ENCODE data around the gene SETX.

SETX gene

DNA sequence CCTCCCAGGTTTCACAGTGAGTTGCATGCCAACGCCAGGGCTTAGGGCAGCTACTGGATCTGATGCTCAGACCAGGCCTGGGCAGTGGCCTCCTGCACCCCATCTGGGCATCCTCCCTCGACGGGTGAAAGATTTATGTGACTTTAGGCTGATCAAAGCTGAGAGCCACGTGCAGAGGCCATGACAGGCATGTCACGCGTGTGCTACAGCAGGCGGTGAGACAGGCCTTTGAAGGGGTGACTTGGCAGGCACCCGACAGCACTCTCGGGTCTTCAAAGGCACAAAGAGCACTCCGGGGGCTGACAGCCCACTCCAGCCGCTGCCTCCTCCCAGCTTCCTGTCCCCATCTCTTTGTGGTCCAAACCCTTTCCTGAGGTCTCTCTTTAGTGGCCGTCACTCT lies 126.7 kb downstream of the SETX start:
- no peak for ATAC-seq

DNA sequence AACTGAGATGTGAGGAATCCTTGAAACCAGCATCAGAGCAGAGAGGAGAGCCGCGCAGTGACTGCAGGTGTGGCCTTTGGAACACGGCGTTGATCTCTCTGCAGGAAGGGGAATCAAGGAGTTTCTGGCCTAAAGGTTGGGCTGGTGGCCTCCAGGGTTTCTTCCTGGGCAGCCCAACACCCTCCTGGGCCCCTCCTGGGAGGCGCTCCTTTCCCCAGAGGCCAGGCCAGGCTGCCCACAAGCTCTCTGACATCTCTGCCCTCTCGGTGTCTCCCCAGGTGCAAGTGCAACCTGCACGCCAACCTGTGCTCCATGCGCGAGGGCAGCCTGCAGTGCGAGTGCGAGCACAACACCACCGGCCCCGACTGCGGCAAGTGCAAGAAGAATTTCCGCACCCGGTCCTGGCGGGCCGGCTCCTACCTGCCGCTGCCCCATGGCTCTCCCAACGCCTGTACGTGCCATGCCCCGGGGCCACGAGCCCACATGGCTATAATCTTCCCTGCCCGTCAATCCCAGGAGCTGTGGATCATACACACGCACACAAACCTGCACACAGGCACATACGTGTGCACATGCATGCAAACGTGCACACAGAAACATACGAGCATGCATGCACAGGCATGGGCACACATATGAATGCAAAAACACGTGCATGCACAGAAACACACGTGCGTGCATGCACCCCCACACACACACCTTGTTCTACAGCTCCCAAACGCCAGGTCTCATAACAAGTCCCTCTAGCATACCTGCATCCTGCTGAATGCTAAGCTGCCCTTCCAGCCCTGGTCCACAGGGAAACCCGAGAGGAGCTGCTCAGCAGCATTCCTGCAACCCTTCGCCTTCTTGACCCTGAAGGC lies 128.0 kb downstream of the SETX start:
- ATAC-seq: no peak
- TF ChIP-seq SNAI2 (CRISPR knock-in tag; IDR thresholded peaks at IDR 0.05) (no peak), BACH2 (CRISPR knock-in tag; IDR thresholded peaks at IDR 0.05; ENCODE audit: borderline replicate concordance) (no peak), ISL1 (CRISPR knock-in tag; IDR thresholded peaks at IDR 0.05) (no peak), ZNF70 (CRISPR knock-in tag; IDR thresholded peaks at IDR 0.05) (no peak), TCF4 (CRISPR knock-in tag; IDR thresholded peaks at IDR 0.05; ENCODE audit: borderline replicate concordance) (no peak), ZFP30 (CRISPR knock-in tag; IDR thresholded peaks at IDR 0.05) (no peak), ARNTL (CRISPR knock-in tag; IDR thresholded peaks at IDR 0.05; ENCODE audit: borderline replicate concordance, low read depth) (no peak), GLIS3 (CRISPR knock-in tag; IDR thresholded peaks at IDR 0.05) (no peak), ESRRG (CRISPR knock-in tag; IDR thresholded peaks at IDR 0.05) (no peak)

More for the DNA sequence above, 126.7 kb downstream of the SETX start:
- TF ChIP-seq, protein P1, sequence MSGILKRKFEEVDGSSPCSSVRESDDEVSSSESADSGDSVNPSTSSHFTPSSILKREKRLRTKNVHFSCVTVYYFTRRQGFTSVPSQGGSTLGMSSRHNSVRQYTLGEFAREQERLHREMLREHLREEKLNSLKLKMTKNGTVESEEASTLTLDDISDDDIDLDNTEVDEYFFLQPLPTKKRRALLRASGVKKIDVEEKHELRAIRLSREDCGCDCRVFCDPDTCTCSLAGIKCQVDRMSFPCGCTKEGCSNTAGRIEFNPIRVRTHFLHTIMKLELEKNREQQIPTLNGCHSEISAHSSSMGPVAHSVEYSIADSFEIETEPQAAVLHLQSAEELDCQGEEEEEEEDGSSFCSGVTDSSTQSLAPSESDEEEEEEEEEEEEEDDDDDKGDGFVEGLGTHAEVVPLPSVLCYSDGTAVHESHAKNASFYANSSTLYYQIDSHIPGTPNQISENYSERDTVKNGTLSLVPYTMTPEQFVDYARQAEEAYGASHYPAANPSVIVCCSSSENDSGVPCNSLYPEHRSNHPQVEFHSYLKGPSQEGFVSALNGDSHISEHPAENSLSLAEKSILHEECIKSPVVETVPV (CRISPR knock-in tag; IDR thresholded peaks at IDR 0.05): no peak
- no peak for TF ChIP-seq ZNF70 (CRISPR knock-in tag; IDR thresholded peaks at IDR 0.05)
- TF ChIP-seq ISL1 (CRISPR knock-in tag; IDR thresholded peaks at IDR 0.05): no peak
- TF ChIP-seq ARNTL (CRISPR knock-in tag; IDR thresholded peaks at IDR 0.05; ENCODE audit: borderline replicate concordance, low read depth): no peak
- no peak for TF ChIP-seq ZNF8 (CRISPR knock-in tag; IDR thresholded peaks at IDR 0.05)
- no peak for TF ChIP-seq OSR1 (CRISPR knock-in tag; IDR thresholded peaks at IDR 0.05)
- no peak for TF ChIP-seq ZFP30 (CRISPR knock-in tag; IDR thresholded peaks at IDR 0.05)
- TF ChIP-seq RARB (CRISPR knock-in tag; IDR thresholded peaks at IDR 0.05): no peak
- no peak for TF ChIP-seq ESRRG (CRISPR knock-in tag; IDR thresholded peaks at IDR 0.05)
- TF ChIP-seq SNAI2 (CRISPR knock-in tag; IDR thresholded peaks at IDR 0.05): no peak
- TF ChIP-seq, protein P2, sequence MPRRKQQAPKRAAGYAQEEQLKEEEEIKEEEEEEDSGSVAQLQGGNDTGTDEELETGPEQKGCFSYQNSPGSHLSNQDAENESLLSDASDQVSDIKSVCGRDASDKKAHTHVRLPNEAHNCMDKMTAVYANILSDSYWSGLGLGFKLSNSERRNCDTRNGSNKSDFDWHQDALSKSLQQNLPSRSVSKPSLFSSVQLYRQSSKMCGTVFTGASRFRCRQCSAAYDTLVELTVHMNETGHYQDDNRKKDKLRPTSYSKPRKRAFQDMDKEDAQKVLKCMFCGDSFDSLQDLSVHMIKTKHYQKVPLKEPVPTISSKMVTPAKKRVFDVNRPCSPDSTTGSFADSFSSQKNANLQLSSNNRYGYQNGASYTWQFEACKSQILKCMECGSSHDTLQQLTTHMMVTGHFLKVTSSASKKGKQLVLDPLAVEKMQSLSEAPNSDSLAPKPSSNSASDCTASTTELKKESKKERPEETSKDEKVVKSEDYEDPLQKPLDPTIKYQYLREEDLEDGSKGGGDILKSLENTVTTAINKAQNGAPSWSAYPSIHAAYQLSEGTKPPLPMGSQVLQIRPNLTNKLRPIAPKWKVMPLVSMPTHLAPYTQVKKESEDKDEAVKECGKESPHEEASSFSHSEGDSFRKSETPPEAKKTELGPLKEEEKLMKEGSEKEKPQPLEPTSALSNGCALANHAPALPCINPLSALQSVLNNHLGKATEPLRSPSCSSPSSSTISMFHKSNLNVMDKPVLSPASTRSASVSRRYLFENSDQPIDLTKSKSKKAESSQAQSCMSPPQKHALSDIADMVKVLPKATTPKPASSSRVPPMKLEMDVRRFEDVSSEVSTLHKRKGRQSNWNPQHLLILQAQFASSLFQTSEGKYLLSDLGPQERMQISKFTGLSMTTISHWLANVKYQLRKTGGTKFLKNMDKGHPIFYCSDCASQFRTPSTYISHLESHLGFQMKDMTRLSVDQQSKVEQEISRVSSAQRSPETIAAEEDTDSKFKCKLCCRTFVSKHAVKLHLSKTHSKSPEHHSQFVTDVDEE (CRISPR knock-in tag; IDR thresholded peaks at IDR 0.05): no peak

DNA sequence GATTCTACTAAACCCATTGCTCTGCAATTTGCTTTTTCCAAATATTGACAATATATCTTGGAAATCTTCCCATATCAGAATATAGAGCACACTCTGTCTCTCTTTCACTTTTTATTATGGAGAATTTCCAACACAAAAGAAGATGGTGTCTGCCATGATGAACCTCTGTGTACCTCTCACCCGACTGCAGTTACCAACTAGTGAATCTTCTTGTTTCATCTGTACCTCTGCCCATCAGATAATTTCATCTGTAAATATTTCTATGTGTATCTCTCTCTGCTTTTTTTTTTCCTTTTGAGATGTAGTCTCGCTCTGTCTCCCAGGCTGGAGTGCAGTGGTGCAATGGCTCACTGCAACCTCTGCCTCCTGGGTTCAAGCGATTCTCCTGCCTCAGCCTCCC lies 130.1 kb downstream of the SETX start:
- TF ChIP-seq ISL1 (CRISPR knock-in tag; IDR thresholded peaks at IDR 0.05): no peak
- no peak for ATAC-seq

DNA sequence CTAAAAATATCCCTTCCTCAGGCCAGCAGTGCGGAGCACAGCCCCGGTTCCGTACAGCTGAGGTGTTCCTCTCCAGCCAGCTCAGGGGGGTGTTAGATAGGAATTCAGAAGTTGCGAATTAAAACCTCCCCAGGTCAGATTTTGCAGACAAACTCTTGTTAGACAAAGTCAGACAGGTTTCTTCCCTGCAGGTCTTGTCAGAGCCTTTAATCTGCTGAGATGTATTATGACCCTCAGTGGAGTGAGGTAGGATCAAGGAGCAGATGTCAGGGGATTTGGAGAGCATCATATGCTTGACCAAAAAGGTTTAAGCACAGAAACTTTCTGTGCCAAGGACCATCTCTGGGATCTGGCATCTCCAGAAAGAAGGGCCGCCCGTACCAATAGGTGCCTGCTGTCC lies 132.8 kb downstream of the SETX start:
- no peak for ATAC-seq
- no peak for TF ChIP-seq TOX (CRISPR knock-in tag; IDR thresholded peaks at IDR 0.05; ENCODE audit: borderline replicate concordance)
- TF ChIP-seq ZNF565 (CRISPR knock-in tag; conservative IDR thresholded peaks at IDR 0.05; ENCODE audit: low read depth): no peak
- no peak for TF ChIP-seq ISL1 (CRISPR knock-in tag; IDR thresholded peaks at IDR 0.05)
- no peak for TF ChIP-seq ZFP30 (CRISPR knock-in tag; IDR thresholded peaks at IDR 0.05)
- TF ChIP-seq, protein P3, sequence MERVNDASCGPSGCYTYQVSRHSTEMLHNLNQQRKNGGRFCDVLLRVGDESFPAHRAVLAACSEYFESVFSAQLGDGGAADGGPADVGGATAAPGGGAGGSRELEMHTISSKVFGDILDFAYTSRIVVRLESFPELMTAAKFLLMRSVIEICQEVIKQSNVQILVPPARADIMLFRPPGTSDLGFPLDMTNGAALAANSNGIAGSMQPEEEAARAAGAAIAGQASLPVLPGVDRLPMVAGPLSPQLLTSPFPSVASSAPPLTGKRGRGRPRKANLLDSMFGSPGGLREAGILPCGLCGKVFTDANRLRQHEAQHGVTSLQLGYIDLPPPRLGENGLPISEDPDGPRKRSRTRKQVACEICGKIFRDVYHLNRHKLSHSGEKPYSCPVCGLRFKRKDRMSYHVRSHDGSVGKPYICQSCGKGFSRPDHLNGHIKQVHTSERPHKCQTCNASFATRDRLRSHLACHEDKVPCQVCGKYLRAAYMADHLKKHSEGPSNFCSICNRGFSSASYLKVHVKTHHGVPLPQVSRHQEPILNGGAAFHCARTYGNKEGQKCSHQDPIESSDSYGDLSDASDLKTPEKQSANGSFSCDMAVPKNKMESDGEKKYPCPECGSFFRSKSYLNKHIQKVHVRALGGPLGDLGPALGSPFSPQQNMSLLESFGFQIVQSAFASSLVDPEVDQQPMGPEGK (CRISPR knock-in tag; IDR thresholded peaks at IDR 0.05; ENCODE audit: borderline replicate concordance): no peak
- no peak for TF ChIP-seq ARNTL (CRISPR knock-in tag; IDR thresholded peaks at IDR 0.05; ENCODE audit: borderline replicate concordance, low read depth)
- no peak for TF ChIP-seq PPARA (CRISPR knock-in tag; IDR thresholded peaks at IDR 0.05; ENCODE audit: borderline replicate concordance)
- TF ChIP-seq, protein P4, sequence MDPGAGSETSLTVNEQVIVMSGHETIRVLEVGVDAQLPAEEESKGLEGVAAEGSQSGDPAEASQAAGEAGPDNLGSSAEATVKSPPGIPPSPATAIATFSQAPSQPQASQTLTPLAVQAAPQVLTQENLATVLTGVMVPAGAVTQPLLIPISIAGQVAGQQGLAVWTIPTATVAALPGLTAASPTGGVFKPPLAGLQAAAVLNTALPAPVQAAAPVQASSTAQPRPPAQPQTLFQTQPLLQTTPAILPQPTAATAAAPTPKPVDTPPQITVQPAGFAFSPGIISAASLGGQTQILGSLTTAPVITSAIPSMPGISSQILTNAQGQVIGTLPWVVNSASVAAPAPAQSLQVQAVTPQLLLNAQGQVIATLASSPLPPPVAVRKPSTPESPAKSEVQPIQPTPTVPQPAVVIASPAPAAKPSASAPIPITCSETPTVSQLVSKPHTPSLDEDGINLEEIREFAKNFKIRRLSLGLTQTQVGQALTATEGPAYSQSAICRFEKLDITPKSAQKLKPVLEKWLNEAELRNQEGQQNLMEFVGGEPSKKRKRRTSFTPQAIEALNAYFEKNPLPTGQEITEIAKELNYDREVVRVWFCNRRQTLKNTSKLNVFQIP (CRISPR knock-in tag; IDR thresholded peaks at IDR 0.05; ENCODE audit: borderline replicate concordance, low read depth): no peak
- TF ChIP-seq ZNF70 (CRISPR knock-in tag; IDR thresholded peaks at IDR 0.05): no peak
- TF ChIP-seq, protein P5, sequence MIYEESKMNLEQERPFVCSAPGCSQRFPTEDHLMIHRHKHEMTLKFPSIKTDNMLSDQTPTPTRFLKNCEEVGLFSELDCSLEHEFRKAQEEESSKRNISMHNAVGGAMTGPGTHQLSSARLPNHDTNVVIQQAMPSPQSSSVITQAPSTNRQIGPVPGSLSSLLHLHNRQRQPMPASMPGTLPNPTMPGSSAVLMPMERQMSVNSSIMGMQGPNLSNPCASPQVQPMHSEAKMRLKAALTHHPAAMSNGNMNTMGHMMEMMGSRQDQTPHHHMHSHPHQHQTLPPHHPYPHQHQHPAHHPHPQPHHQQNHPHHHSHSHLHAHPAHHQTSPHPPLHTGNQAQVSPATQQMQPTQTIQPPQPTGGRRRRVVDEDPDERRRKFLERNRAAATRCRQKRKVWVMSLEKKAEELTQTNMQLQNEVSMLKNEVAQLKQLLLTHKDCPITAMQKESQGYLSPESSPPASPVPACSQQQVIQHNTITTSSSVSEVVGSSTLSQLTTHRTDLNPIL (CRISPR knock-in tag; IDR thresholded peaks at IDR 0.05; ENCODE audit: low read depth): no peak
- TF ChIP-seq, protein P2 (CRISPR knock-in tag; IDR thresholded peaks at IDR 0.05): no peak
- no peak for TF ChIP-seq ZC3H10 (CRISPR knock-in tag; IDR thresholded peaks at IDR 0.05)
- TF ChIP-seq OSR1 (CRISPR knock-in tag; IDR thresholded peaks at IDR 0.05): no peak
- TF ChIP-seq GLIS3 (CRISPR knock-in tag; IDR thresholded peaks at IDR 0.05): no peak
- no peak for TF ChIP-seq ESRRG (CRISPR knock-in tag; IDR thresholded peaks at IDR 0.05)
